ENCODE results near the gene GALNTL6. TPM values are rescaled to one million over a fixed set of nuclear protein-coding genes. Genes with fewer than 3 reads are reported as not detected.

The GALNTL6 gene
- polyA plus RNA-seq, 1 donor from 2014 or later = 14.9 TPM

- TF ChIP-seq EP300 (conservative IDR thresholded peaks at IDR 0.05; ENCODE audit: poor library complexity, severe bottlenecking) = no peak
These were observed 875.3 kb downstream of the GALNTL6 start (continued) for GRCh38 chr4:172688534-172688933.

GRCh38 chr4:172691552-172691951 is 878.3 kb downstream of the GALNTL6 start:
- no peak overlapping the region for H3K4me2 ChIP-seq (ENCODE audit: low read length)
- no peaks in the 10 kb centered on the region for H3K79me2 ChIP-seq (replicated peaks; ENCODE audit: insufficient read depth, low read length)

GRCh38 chr4:172692701-172693100 is 879.5 kb downstream of the GALNTL6 start:
- no peaks in the 10 kb centered on the region for H3K36me3 ChIP-seq (ENCODE audit: insufficient read depth, low read length)
- no peak overlapping the region for H2AFZ ChIP-seq (ENCODE audit: low read depth, low read length)
- no peak overlapping the region for H3K4me3 ChIP-seq (ENCODE audit: low read length)
- no peak overlapping the region for H3K9ac ChIP-seq (ENCODE audit: low read length)
- H3K9me3 ChIP-seq (ENCODE audit: low read length) = no peaks in the 10 kb centered on the region
- no peaks in the 10 kb centered on the region for H3F3A ChIP-seq (ENCODE audit: insufficient read depth, low read length, poor library complexity, severe bottlenecking)
- H3K27ac ChIP-seq (ENCODE audit: low read length) = no peak overlapping the region
- no peaks in the 10 kb centered on the region for H3K79me2 ChIP-seq (replicated peaks; ENCODE audit: insufficient read depth, low read length)
- H3K27me3 ChIP-seq (ENCODE audit: insufficient read depth, low read depth, low read length) = no peaks in the 10 kb centered on the region
- H3K9me2 ChIP-seq (ENCODE audit: insufficient read depth, low read length) = no peaks in the 10 kb centered on the region
- no peaks in the 10 kb centered on the region for H4K20me1 ChIP-seq (ENCODE audit: insufficient read depth)
- no peak for TF ChIP-seq TAF1 (IDR thresholded peaks at IDR 0.05; ENCODE audit: low read depth)
- TF ChIP-seq EZH2 (IDR thresholded peaks at IDR 0.05; ENCODE audit: borderline replicate concordance, insufficient read depth, low read length, poor library complexity, severe bottlenecking) = no peak
- TF ChIP-seq EP300 (conservative IDR thresholded peaks at IDR 0.05; ENCODE audit: poor library complexity, severe bottlenecking) = no peak
- no peak for TF ChIP-seq POLR2AphosphoS5 (IDR thresholded peaks at IDR 0.05)
- TF ChIP-seq REST (IDR thresholded peaks at IDR 0.05; ENCODE audit: borderline replicate concordance) = no peak
- no peak for TF ChIP-seq CTCF (IDR thresholded peaks at IDR 0.05; ENCODE audit: poor library complexity, severe bottlenecking)
- no peak for TF ChIP-seq SMC3 (conservative IDR thresholded peaks at IDR 0.05; ENCODE audit: poor library complexity)
- TF ChIP-seq RAD21 (conservative IDR thresholded peaks at IDR 0.05) = no peak
- TF ChIP-seq MXI1 (conservative IDR thresholded peaks at IDR 0.05; ENCODE audit: poor library complexity, severe bottlenecking) = no peak
- H3K4me2 ChIP-seq (ENCODE audit: low read length) = no peak overlapping the region

More at GRCh38 chr4:172691552-172691951, 878.3 kb downstream of the GALNTL6 start:
- H3K9me3 ChIP-seq (ENCODE audit: low read length) = no peaks in the 10 kb centered on the region
- no peak overlapping the region for H3K9ac ChIP-seq (ENCODE audit: low read length)
- TF ChIP-seq TAF1 (IDR thresholded peaks at IDR 0.05; ENCODE audit: low read depth) = no peak
- no peak for TF ChIP-seq REST (IDR thresholded peaks at IDR 0.05; ENCODE audit: borderline replicate concordance)
- TF ChIP-seq POLR2AphosphoS5 (IDR thresholded peaks at IDR 0.05) = no peak
- no peak for TF ChIP-seq SMC3 (conservative IDR thresholded peaks at IDR 0.05; ENCODE audit: poor library complexity)
- no peak for TF ChIP-seq RAD21 (conservative IDR thresholded peaks at IDR 0.05)
- TF ChIP-seq EZH2 (IDR thresholded peaks at IDR 0.05; ENCODE audit: borderline replicate concordance, insufficient read depth, low read length, poor library complexity, severe bottlenecking) = no peak
- no peak overlapping the region for H2AFZ ChIP-seq (ENCODE audit: low read depth, low read length)
- no peak overlapping the region for H3K27ac ChIP-seq (ENCODE audit: low read length)
- no peaks in the 10 kb centered on the region for H4K20me1 ChIP-seq (ENCODE audit: insufficient read depth)
- H3K36me3 ChIP-seq (ENCODE audit: insufficient read depth, low read length) = no peaks in the 10 kb centered on the region
- H3K9me2 ChIP-seq (ENCODE audit: insufficient read depth, low read length) = no peaks in the 10 kb centered on the region
- H3F3A ChIP-seq (ENCODE audit: insufficient read depth, low read length, poor library complexity, severe bottlenecking) = no peaks in the 10 kb centered on the region
- H3K4me3 ChIP-seq (ENCODE audit: low read length) = no peak overlapping the region
- H3K27me3 ChIP-seq (ENCODE audit: insufficient read depth, low read depth, low read length) = no peaks in the 10 kb centered on the region
